ENCODE results near the gene SPSB1.

GRCh38 chr1:9371951-9372350, 79.3 kb downstream of the SPSB1 start:
- no peak for TF ChIP-seq CTCF (IDR thresholded peaks at IDR 0.05)
- no peak for TF ChIP-seq POLR2A (IDR thresholded peaks at IDR 0.05)
- no peak for TF ChIP-seq EP300 (IDR thresholded peaks at IDR 0.05)
- no peak for TF ChIP-seq POLR2AphosphoS5 (IDR thresholded peaks at IDR 0.05)

Measured in stomach (tissue), 4 donors.